Thyroid gland (tissue), 4 donors: ENCODE results near the gene EPB41L5. TPM values are rescaled to one million over a fixed set of nuclear protein-coding genes. Genes with fewer than 3 reads are reported as not detected.
"Not testable (repeated sequence)": the region's sequence is repeated elsewhere in the genome, so short reads cannot be mapped to it uniquely, and the experiment has no call there.

Experiments used
- DNase-seq, 2 donors: peaks; one replicate each; pipeline ENCODE4 v3.0.0-alpha.2; 2019
- H3K27ac ChIP-seq, 3 donors: fragments of 200-600 bp; sonication (generic); 1 replicate in 2 of 3; 2 replicates in 1 of 3; pipeline ENCODE4 v1.5.1; 2016 to 2019; ENCODE audit warnings: mild to moderate bottlenecking in 1 of 3, moderate library complexity in 1 of 3
- H3K27me3 ChIP-seq: fragments of 200-600 bp; sonication (generic); one replicate; pipeline ENCODE4 v1.5.1; 2019
- H3K36me3 ChIP-seq, 2 donors: fragments of 200-600 bp; sonication (generic); one replicate each; pipeline ENCODE4 v1.5.1; 2016 to 2019
- H3K4me1 ChIP-seq, 2 donors: fragments of 200-600 bp; sonication (generic); one replicate each; pipeline ENCODE4 v1.5.1; 2017 to 2019
- H3K4me3 ChIP-seq, 3 donors: fragments of 200-600 bp; sonication (generic); replicated peaks in 1 of 3; 1 replicate in 2 of 3; 2 replicates in 1 of 3; pipeline ENCODE4 v1.5.1; 2016; ENCODE audit warnings: mild to moderate bottlenecking in 1 of 3
- H3K9me3 ChIP-seq: fragments of 200-600 bp; sonication (generic); one replicate; pipeline ENCODE4 v1.5.1; 2017
- POLR2A ChIP-seq, 2 donors: fragments of 450-650 bp; IDR thresholded peaks; one replicate each; pipeline ENCODE4 v1.6.1; 2017; ENCODE audit warnings: antibody characterized with exemption in 2 of 2, mild to moderate bottlenecking in 2 of 2, moderate library complexity in 1 of 2
- WGBS, 2 donors: methylation state at CpG; one replicate each; pipeline ENCODE4 v1.1.5; 2017; 5-methylcytosine and 5-hydroxymethylcytosine counted together
- intact Hi-C: fragments of 100-400 bp; cut with DNase I; formaldehyde crosslinking; loops from one replicate; pipeline ENCODE4 v1.15.1; 2023
- total RNA-seq, 4 donors: library from RNA; depleted of rRNA; stranded (reverse); fragments of >200 nt; gene quantifications; one replicate each; pipeline ENCODE4 v1.2.3, GENCODE V29; 2016
- TF ChIP-seq, protein P1 (sequence below), 6 experiments: fragments of 200-600 bp in 3 of 6; fragments of 450-650 bp in 3 of 6; sonication (generic) in 3 of 6; IDR thresholded peaks; one replicate each; pipeline ENCODE4 v1.5.1; 2016 to 2019; ENCODE audit warnings: antibody characterized with exemption in 6 of 6, mild to moderate bottlenecking in 2 of 6, inconsistent platforms in 1 of 6, moderate library complexity in 1 of 6

EPB41L5 gene
- 100 to 1,000 TPM in 3 of 4 donors, 10 to 100 TPM in 1; 82.2 to 126 (median 116) TPM for total RNA-seq

DNA sequence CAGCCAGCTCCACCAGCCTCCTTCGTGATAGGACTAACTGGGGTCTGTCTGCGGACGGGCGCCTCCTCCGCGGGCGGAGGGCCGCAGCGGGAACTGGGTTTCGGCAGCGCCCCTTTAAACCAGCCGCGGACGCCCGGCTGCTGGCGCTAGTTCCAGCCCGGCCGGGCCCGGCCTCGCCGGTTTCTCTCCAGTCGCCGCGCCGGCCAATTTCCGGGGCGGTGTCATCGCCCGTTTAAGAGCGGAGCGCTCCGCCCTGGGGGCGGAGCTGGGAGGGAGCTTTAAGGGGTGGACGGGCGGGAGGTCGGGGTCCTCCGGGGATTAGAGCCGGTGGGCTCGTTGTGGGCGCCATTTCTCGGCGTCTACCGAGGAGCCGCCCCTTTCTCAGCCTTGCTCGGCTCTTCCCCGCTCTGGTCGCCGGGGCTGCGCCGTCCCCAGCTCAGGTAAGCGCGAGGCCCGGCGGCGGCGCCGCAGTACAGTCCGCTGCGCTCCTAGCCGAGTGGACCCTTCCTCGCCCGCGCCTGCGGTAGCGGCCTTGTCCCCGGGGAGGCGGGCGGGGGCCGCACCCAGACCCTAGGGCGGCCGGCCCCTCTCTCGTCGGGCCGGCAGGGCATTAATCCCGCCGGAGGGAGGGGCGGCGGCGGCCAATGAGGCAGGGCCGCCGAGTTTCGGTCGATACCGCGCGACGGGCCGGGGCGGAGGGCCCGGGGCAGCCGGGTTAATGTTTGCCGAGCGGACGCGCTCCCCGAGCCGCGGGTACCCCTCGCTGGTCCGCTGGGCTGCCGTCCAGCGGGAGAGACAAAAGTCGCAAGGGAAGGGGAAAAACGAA lies at the start of gene EPB41L5:
TSS of gene EPB41L5 (plus strand) at position 307 of the 826 bp plus-strand sequence. CDS start 6,008 bp downstream, outside the sequence.
- Histone ChIP-seq H3K4me3 (peak within 1 kb of the TSS; percentile 79 to 93 (median 87)), H3K9me3 (no peaks in the 10 kb centered on the region), H3K4me1 (peaks cover 10 to 14% of the 10 kb centered on the region in 2 donors), H3K36me3 (no peaks in the 10 kb centered on the region), H3K27ac (peak within 1 kb of the TSS; percentile 85 to 97 (median 89)), H3K27me3 (no peaks in the 10 kb centered on the region)
- peak; percentile 94 to 96 for DNase-seq
- intact Hi-C loops: no loop called here
- 1% methylated on average over 27 to 30 of the region's 104 CpGs for WGBS, 2 donors
- TF ChIP-seq POLR2A (IDR thresholded peaks at IDR 0.05): peak; percentile 75 to 92
- TF ChIP-seq, protein P1, sequence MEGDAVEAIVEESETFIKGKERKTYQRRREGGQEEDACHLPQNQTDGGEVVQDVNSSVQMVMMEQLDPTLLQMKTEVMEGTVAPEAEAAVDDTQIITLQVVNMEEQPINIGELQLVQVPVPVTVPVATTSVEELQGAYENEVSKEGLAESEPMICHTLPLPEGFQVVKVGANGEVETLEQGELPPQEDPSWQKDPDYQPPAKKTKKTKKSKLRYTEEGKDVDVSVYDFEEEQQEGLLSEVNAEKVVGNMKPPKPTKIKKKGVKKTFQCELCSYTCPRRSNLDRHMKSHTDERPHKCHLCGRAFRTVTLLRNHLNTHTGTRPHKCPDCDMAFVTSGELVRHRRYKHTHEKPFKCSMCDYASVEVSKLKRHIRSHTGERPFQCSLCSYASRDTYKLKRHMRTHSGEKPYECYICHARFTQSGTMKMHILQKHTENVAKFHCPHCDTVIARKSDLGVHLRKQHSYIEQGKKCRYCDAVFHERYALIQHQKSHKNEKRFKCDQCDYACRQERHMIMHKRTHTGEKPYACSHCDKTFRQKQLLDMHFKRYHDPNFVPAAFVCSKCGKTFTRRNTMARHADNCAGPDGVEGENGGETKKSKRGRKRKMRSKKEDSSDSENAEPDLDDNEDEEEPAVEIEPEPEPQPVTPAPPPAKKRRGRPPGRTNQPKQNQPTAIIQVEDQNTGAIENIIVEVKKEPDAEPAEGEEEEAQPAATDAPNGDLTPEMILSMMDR (IDR thresholded peaks at IDR 0.05): no peak

DNA sequence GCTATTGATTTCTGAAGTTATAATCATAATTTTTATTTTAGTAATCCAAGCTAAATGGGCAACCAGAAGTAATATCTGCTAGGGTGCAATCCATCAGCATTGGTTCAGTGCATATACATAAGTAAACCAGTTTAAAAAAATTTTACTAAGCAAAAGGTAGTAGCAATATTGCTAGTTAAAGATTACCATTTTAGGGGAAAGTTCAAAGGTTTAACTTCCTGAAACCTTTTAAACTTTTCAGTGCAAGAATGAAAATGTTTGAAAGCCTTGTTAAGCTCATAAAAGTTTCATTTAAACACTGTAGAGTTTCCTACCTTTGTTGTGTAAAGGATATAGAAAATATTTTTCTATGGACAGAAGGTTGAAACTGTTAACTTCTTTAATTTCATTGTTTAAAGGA lies 31.0 kb upstream of the EPB41L5 start:
- no peak for DNase-seq
- intact Hi-C loops: no loop called here
- no peaks in the 10 kb centered on the region for H3K27me3 ChIP-seq
- H3K4me3 ChIP-seq: no peak overlapping the region
- no peaks in the 10 kb centered on the region for H3K36me3 ChIP-seq
- TF ChIP-seq, protein P1 (IDR thresholded peaks at IDR 0.05): no peak
- TF ChIP-seq POLR2A (IDR thresholded peaks at IDR 0.05): no peak
- H3K9me3 ChIP-seq: no peaks in the 10 kb centered on the region
- H3K27ac ChIP-seq: no peak overlapping the region
- H3K4me1 ChIP-seq: no peaks in the 10 kb centered on the region

DNA sequence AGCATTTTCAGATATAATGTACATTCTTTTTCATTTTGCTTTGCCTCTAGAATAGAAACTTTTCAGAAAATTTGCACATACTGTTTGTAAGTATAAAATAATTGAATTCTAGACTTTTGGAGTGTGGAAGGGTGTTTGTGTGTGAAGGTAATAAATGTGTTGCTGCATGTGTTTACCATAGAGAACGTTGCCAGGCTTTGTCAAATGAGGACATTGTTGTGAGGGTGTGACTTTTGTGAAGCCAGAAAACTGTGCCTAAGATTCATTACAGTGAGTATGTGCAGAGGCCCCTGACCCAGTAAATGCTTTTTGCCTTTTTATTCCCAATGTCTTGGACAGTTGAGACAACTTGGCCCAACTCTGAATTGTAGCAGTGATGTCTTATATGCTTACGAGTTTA lies 30.4 kb upstream of the EPB41L5 start:
- Histone ChIP-seq H3K36me3 (no peaks in the 10 kb centered on the region), H3K4me1 (no peaks in the 10 kb centered on the region), H3K27ac (no peak overlapping the region), H3K4me3 (no peak overlapping the region), H3K9me3 (no peaks in the 10 kb centered on the region), H3K27me3 (no peaks in the 10 kb centered on the region)
- 93% methylated on average over 2 of the region's 2 CpGs for WGBS, 2 donors
- intact Hi-C loops: no loop called here
- TF ChIP-seq, protein P1 (IDR thresholded peaks at IDR 0.05): no peak
- no peak for TF ChIP-seq POLR2A (IDR thresholded peaks at IDR 0.05)
- no peak for DNase-seq

DNA sequence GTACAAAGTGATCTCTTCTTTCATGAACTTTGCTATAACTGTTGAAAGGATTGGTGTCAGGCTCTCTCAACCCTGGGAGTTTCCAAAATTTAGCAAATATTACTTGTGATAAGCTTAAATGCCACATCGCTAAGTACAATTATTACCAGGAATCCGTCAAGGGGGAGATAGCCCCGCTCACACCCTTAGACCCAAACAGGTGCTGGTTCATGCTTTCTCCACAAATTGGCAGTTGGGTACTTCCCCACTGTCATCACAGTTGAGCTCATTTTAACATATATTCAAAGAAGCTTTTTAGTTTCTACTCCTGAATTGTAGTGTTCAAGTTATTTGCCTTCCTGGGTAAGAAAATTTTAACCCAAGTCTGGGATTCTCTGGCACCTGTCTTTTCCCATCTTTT lies 29.8 kb upstream of the EPB41L5 start:
- 97 to 98% methylated on average over 3 of the region's 3 CpGs for WGBS, 2 donors
- intact Hi-C loops: no loop called here
- no peak for DNase-seq

DNA sequence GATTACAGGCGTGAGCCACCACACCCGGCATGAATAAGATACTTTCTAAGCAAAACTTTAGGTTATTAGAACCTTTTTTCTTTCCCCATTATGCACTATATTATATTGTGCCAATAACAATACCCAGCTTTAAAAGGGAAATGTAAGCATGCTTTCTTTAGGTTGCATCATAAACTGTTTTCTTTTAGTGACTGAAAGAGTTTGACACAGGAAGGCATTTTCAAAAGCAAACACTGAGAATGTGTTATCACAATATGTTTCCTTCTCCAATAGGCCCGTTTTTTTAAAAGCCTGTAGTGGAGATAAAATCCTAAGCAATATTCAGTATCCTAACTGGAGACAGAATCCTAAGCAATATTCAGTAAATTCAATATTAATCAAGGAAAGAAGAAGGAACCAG lies 16.7 kb upstream of the EPB41L5 start:
- TF ChIP-seq, protein P1 (IDR thresholded peaks at IDR 0.05): no peak
- no peak for TF ChIP-seq POLR2A (IDR thresholded peaks at IDR 0.05)
- WGBS, 2 donors: 83 to 84% methylated on average over 3 of the region's 3 CpGs
- H3K27ac ChIP-seq: no peak overlapping the region
- H3K36me3 ChIP-seq: no peaks in the 10 kb centered on the region
- H3K9me3 ChIP-seq: no peaks in the 10 kb centered on the region
- DNase-seq: no peak
- intact Hi-C loops: no loop called here
- no peaks in the 10 kb centered on the region for H3K27me3 ChIP-seq
- no peaks in the 10 kb centered on the region for H3K4me1 ChIP-seq
- H3K4me3 ChIP-seq: no peak overlapping the region

More for the DNA sequence above, 29.8 kb upstream of the EPB41L5 start:
- H3K36me3 ChIP-seq: no peaks in the 10 kb centered on the region
- H3K9me3 ChIP-seq: no peaks in the 10 kb centered on the region
- no peak for TF ChIP-seq POLR2A (IDR thresholded peaks at IDR 0.05)
- H3K4me3 ChIP-seq: no peak overlapping the region
- H3K27me3 ChIP-seq: no peaks in the 10 kb centered on the region
- H3K27ac ChIP-seq: no peak overlapping the region
- no peaks in the 10 kb centered on the region for H3K4me1 ChIP-seq

DNA sequence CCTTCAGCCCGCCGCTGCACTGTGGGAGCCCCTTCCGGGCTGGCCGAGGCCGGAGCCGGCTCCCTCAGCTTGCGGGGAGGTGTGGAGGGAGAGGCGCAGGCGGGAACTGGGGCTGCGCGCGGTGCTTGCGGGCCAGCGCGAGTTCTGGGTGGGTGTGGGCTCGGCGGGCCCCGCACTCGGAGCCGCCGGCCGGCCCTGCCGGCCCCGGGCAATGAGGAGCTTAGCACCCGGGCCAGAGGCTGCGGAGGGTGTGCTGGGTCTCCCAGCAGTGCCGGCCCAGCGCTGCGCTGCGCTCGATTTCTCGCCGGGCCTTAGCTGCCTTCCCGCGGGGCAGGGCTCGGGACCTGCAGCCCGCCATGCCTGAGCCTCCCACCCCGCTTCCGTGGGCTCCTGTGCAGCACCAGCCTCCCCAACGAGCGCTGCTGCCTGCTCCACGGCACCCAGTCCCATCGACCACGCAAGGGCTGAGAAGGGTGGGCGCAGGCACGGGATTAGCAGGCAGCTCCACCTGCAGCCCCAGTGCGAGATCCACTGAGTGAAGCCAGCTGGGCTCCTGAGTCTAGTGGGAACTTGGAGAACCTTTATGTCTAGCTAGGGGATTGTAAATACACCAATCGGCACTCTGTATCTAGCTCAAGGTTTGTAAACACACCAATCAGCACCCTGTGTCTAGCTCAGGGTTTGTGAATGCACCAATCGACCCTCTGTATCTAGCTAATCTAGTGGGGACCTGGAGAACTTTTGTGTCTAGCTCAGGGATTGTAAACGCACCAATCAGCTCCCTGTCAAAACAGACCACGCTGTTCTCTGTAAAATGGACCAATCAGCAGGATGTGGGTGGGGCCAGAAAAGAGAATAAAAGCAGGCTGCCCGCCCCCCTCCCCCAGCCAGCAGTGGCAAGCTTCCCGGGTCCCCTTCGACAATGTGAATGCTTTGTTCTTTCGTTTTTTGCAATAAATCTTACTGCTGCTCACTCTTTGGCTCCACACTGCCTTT lies 15.7 kb upstream of the EPB41L5 start:
- H3K36me3 ChIP-seq, H3K4me3 ChIP-seq, intact Hi-C loops, H3K4me1 ChIP-seq, H3K9me3 ChIP-seq, H3K27ac ChIP-seq, H3K27me3 ChIP-seq, DNase-seq: not testable (repeated sequence)
- 93 to 96% methylated on average over 16 to 33 of the region's 55 CpGs for WGBS, 2 donors
